Thoracic aorta (tissue), 2 donors: ENCODE measurements around the gene QRICH2. TPM values are rescaled to one million over a fixed set of nuclear protein-coding genes. Genes with fewer than 3 reads are reported as not detected.

Source experiments
- ATAC-seq: fragments of 150-250 bp; one replicate; pipeline ENCODE4 v1.8.0; 2017; ENCODE audit warnings: low read depth; ENCODE audit not compliant: insufficient number of reproducible peaks, low FRiP score
- DNase-seq: peaks from one replicate; pipeline ENCODE4 v3.0.0-alpha.2; 2020; ENCODE audit warnings: low spot score
- H3K27ac ChIP-seq, 2 donors: fragments of 200-600 bp; sonication (generic); 1 replicate in 1 of 2; 2 replicates in 1 of 2; pipeline ENCODE4 v1.5.1; 2016; ENCODE audit warnings: mild to moderate bottlenecking in 2 of 2, moderate library complexity in 2 of 2
- H3K27me3 ChIP-seq: fragments of 200-600 bp; sonication (generic); replicated peaks from 2 replicates; pipeline ENCODE4 v1.6.0; 2016; ENCODE audit warnings: mild to moderate bottlenecking; ENCODE audit not compliant: insufficient read depth
- H3K36me3 ChIP-seq: fragments of 200-600 bp; sonication (generic); one replicate; pipeline ENCODE4 v1.5.1; 2016
- H3K4me1 ChIP-seq, 2 donors: fragments of 200-600 bp; sonication (generic); 1 replicate in 1 of 2; 2 replicates in 1 of 2; pipeline versions ENCODE4 v1.5.1 to v1.6.0; 2016; ENCODE audit warnings: low read depth in 2 of 2, mild to moderate bottlenecking in 1 of 2; ENCODE audit not compliant: control insufficient read depth in 1 of 2
- H3K4me3 ChIP-seq: fragments of 200-600 bp; sonication (generic); 2 replicates; pipeline ENCODE4 v1.5.1; 2016; ENCODE audit warnings: mild to moderate bottlenecking
- H3K9me3 ChIP-seq: fragments of 200-600 bp; sonication (generic); 2 replicates; pipeline ENCODE4 v1.5.1; 2016
- CTCF ChIP-seq: fragments of 200-600 bp; sonication (generic); IDR thresholded peaks from one replicate; pipeline ENCODE4 v1.5.1; 2019; ENCODE audit warnings: antibody characterized with exemption
- total RNA-seq, 2 donors: library from RNA; depleted of rRNA; stranded (reverse); fragments of >200 nt; gene quantifications; one replicate each; pipeline versions ENCODE4 v1.1.0 to v1.2.3, GENCODE V29; 2016

QRICH2 gene
- total RNA-seq, 2 donors from 2014 or later = 6.1 to 6.9 TPM

GRCh38 chr17:76335716-76336381, 27.8 kb upstream of the QRICH2 start:
- DNase-seq (no peak), ATAC-seq (no peak)

GRCh38 chr17:76333673-76334505, 25.8 kb upstream of the QRICH2 start:
- ATAC-seq (no peak), DNase-seq (no peak)
- TF ChIP-seq CTCF = no peak
- no peak overlapping the region for H3K4me3 ChIP-seq
- peaks cover 11 to 22% of the 10 kb centered on the region in 2 donors for H3K4me1 ChIP-seq
- H3K9me3 ChIP-seq = no peaks in the 10 kb centered on the region
- H3K27ac ChIP-seq = no peak overlapping the region
- peaks cover 14% of the 10 kb centered on the region for H3K36me3 ChIP-seq
- no peaks in the 10 kb centered on the region for H3K27me3 ChIP-seq

More at GRCh38 chr17:76335716-76336381, 27.8 kb upstream of the QRICH2 start:
- Histone ChIP-seq H3K27me3 (no peaks in the 10 kb centered on the region), H3K36me3 (peaks cover 4% of the 10 kb centered on the region), H3K4me3 (no peak overlapping the region), H3K9me3 (no peaks in the 10 kb centered on the region), H3K4me1 (peaks cover 11 to 35% of the 10 kb centered on the region in 2 donors), H3K27ac (no peak overlapping the region)
- TF ChIP-seq CTCF = no peak

- Histone ChIP-seq H3K9me3 (no peaks in the 10 kb centered on the region), H3K27me3 (no peaks in the 10 kb centered on the region), H3K4me1 (no peaks in the 10 kb centered on the region), H3K36me3 (peaks cover 23% of the 10 kb centered on the region), H3K27ac (no peak overlapping the region), H3K4me3 (no peak overlapping the region)
- ATAC-seq = no peak
- no peak for TF ChIP-seq CTCF
- DNase-seq = no peak
Observed at GRCh38 chr17:76331083-76331482, 23.0 kb upstream of the QRICH2 start.

- no peak for DNase-seq
- no peak for ATAC-seq
- Histone ChIP-seq H3K9me3 (no peaks in the 10 kb centered on the region), H3K36me3 (peaks cover 23% of the 10 kb centered on the region), H3K27me3 (no peaks in the 10 kb centered on the region), H3K27ac (no peak overlapping the region), H3K4me3 (no peak overlapping the region), H3K4me1 (no peaks in the 10 kb centered on the region)
- TF ChIP-seq CTCF = no peak
Observed at GRCh38 chr17:76329664-76330063, 21.6 kb upstream of the QRICH2 start.

- H3K9me3 ChIP-seq = no peaks in the 10 kb centered on the region
- DNase-seq (no peak), ATAC-seq (no peak)
- no peaks in the 10 kb centered on the region for H3K27me3 ChIP-seq
- no peak overlapping the region for H3K4me3 ChIP-seq
- no peaks in the 10 kb centered on the region for H3K4me1 ChIP-seq
- peaks cover 23% of the 10 kb centered on the region for H3K36me3 ChIP-seq
- no peak overlapping the region for H3K27ac ChIP-seq
- no peak for TF ChIP-seq CTCF
Observed at GRCh38 chr17:76327696-76328095, 19.6 kb upstream of the QRICH2 start.
